WTC11 (cell line): Measurements from ENCODE around the gene SNX19.

Experiments used
- NR2C2 ChIP-seq: sonication (generic); formaldehyde crosslinking; IDR thresholded peaks from 2 replicates; pipeline ENCODE4 v1.8.0; 2022; ENCODE audit warnings: mild to moderate bottlenecking, missing genetic modification reagents
- TCF7 ChIP-seq: sonication (generic); formaldehyde crosslinking; IDR thresholded peaks from 2 replicates; pipeline ENCODE4 v1.8.0; 2022; ENCODE audit warnings: mild to moderate bottlenecking, low read depth, missing genetic modification reagents, moderate library complexity
- TEAD1 ChIP-seq: sonication (generic); formaldehyde crosslinking; IDR thresholded peaks from 2 replicates; pipeline ENCODE4 v1.8.0; 2022; ENCODE audit warnings: mild to moderate bottlenecking, missing genetic modification reagents
- TF ChIP-seq, protein P1 (sequence below): fragments of 200-600 bp; IDR thresholded peaks from 2 replicates; pipeline ENCODE4 v1.8.0; 2022; ENCODE audit warnings: antibody characterized with exemption

DNA sequence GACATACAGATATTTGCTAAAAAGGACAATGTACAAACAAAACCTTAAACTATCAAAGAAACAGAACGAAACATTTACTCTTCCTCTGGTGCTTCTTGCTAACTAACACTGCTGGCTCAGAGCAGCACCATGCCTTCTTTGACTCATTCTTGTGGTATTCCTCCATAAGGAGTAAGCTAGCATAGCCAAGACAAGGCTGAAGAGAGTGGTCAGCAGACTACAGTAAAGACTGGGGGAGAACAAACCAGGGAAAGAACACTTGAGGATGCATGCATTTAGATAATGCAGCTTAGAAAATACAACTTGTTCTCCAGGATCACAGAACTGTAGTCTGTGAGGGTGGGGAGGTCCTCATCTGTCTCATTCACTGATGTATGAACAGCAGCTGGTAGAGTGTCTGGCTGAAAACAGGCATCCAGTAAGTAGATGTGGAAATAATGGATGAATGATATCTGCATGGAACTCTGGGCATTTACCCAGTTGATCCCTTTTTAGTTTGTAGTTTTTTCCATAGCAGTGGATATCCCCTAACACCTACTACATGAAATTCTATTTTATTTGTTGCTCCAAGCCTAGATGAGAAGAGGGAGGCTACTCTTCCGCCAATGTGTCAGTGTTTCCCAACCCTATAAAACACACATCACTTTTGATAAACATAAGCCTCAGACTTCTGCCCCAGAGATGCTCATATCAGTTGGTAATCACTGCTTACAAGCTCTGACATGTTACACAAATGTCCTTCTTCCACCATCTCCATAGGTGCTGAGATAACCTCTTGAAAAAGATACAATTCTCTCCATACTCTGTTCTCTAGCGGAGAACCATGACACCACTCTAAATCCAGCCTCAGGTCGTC lies 7.3 kb downstream of the SNX19 start:
- TF ChIP-seq TEAD1 (no peak), TCF7 (CRISPR knock-in tag) (no peak), NR2C2 (no peak)
- TF ChIP-seq, protein P1, sequence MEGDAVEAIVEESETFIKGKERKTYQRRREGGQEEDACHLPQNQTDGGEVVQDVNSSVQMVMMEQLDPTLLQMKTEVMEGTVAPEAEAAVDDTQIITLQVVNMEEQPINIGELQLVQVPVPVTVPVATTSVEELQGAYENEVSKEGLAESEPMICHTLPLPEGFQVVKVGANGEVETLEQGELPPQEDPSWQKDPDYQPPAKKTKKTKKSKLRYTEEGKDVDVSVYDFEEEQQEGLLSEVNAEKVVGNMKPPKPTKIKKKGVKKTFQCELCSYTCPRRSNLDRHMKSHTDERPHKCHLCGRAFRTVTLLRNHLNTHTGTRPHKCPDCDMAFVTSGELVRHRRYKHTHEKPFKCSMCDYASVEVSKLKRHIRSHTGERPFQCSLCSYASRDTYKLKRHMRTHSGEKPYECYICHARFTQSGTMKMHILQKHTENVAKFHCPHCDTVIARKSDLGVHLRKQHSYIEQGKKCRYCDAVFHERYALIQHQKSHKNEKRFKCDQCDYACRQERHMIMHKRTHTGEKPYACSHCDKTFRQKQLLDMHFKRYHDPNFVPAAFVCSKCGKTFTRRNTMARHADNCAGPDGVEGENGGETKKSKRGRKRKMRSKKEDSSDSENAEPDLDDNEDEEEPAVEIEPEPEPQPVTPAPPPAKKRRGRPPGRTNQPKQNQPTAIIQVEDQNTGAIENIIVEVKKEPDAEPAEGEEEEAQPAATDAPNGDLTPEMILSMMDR = no peak
